GM12865 (cell line): ENCODE results near the gene PYGL.
A peak's percentile ranks its signal among the peaks of the same experiment; 100 is the strongest.

ENCODE experiments used
- DNase-seq: peaks from one replicate; pipeline ENCODE4 v3.0.0; 2010; ENCODE audit warnings: low read depth
- H3K4me3 ChIP-seq: 2 replicates; pipeline ENCODE4 v1.5.1; 2011; ENCODE audit warnings: mild to moderate bottlenecking, low read depth, low read length, control low read depth
- TF ChIP-seq, protein P1 (sequence below): IDR thresholded peaks from 2 replicates; pipeline ENCODE4 v1.5.1; 2011; ENCODE audit warnings: low read length, control low read depth, low read depth, inconsistent platforms; ENCODE audit not compliant: insufficient read depth; ENCODE audit errors: missing control alignments

The PYGL gene

DNA sequence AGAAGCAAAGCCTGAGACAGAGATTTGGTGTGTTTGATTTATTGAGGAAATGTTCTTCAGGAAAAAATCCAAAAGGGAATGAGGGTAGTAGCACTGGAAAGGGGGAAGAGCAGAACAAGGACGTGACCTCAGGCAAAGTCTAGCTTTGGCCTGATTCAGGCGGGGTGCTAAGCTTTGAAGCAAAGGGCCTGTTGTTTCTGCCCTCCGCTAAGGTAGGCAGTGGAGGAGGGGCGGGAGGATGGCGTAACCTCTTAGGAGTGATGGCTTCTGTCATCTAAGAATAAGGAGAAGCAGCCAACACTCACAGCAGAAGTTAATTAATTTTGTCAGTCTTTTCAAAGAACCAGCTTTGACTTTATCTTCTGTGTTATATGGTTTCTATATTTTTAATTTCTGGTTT, 52.0 kb downstream of the PYGL start:
- TF ChIP-seq, protein P1, sequence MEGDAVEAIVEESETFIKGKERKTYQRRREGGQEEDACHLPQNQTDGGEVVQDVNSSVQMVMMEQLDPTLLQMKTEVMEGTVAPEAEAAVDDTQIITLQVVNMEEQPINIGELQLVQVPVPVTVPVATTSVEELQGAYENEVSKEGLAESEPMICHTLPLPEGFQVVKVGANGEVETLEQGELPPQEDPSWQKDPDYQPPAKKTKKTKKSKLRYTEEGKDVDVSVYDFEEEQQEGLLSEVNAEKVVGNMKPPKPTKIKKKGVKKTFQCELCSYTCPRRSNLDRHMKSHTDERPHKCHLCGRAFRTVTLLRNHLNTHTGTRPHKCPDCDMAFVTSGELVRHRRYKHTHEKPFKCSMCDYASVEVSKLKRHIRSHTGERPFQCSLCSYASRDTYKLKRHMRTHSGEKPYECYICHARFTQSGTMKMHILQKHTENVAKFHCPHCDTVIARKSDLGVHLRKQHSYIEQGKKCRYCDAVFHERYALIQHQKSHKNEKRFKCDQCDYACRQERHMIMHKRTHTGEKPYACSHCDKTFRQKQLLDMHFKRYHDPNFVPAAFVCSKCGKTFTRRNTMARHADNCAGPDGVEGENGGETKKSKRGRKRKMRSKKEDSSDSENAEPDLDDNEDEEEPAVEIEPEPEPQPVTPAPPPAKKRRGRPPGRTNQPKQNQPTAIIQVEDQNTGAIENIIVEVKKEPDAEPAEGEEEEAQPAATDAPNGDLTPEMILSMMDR = no peak
- H3K4me3 ChIP-seq = no peak overlapping the region
- DNase-seq = no peak

DNA sequence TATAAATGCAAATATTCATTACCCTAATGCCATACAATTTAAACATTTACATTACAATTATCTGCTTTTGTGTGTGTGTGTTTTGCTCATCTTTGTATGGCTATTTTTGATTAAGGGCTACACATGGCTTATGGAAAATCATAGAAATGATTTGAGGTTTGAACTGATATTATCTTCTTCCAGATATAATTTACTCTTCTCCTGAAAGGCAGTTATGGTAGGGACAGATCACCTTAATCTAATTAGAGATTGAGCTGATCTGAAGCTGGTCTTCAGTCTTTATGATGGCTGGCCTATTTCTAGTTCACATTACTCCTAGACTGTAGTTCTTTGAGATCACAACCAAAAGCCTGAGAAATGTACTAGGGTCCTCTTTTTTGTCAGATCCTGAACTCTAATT, 56.8 kb downstream of the PYGL start:
- H3K4me3 ChIP-seq = no peak overlapping the region
- DNase-seq = no peak
- TF ChIP-seq, protein P1 = no peak

DNA sequence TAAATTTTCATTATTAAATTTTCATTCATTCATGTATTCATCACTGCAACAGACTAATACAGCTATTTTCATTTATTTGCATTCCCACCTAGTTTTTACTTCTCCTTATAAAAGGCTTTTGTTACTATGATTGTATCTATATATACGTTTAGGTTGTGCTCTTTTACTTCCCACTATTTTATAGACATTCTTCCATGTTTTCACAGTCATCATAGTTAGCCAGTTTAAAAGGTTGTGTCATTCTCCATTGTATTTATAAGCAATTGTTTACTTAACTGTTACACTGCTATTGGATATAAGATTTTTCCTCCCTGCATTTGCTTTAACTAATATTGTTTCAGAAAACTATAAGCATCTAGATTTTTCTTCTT, 60.5 kb downstream of the PYGL start:
- no peak overlapping the region for H3K4me3 ChIP-seq
- no peak for DNase-seq
- TF ChIP-seq, protein P1 = no peak

DNA sequence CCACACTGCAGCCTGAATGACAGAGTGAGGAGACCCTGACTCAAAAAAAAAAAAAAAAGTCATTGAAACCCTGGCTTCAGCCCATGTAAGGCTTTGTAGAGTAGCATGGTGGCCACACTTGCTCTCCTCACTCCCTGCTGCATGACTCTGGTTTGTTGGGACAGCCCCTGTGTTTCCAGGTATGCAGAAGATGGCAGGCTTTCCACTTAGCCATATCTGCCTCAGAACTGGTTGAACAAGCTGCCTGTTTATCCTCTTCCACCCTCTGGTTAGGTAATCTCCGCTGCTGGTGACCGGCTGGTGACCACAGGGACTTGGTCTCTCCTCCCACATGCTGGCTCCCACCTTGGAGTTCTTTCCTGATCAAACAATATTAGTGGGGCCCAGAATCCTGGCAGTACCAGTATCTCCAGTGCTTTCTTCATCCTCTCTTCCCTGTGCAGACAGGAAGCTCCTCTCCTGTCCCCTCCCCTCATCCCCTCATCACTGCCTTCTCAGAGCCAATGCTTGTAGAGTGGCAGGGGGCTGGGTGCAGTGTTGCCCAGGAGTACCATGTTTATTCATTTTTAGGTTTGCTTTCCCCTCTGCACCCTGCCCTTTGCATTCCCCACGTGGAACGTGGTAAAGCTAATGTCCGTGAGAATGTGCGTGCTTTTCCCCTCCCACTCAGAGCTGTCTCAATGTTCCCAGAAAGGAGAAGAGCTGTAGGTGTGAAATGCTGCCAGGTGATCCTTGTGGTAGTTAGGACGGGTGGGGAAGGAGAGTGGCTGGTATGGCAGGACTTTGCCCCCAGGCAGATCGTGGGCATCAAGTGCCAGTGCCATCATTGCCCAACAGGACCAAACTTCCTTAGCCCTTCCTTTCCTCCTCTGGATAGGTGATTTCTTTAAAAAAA, 61.1 kb downstream of the PYGL start:
- no peak overlapping the region for H3K4me3 ChIP-seq
- no peak for DNase-seq
- TF ChIP-seq, protein P1 = no peak

DNA sequence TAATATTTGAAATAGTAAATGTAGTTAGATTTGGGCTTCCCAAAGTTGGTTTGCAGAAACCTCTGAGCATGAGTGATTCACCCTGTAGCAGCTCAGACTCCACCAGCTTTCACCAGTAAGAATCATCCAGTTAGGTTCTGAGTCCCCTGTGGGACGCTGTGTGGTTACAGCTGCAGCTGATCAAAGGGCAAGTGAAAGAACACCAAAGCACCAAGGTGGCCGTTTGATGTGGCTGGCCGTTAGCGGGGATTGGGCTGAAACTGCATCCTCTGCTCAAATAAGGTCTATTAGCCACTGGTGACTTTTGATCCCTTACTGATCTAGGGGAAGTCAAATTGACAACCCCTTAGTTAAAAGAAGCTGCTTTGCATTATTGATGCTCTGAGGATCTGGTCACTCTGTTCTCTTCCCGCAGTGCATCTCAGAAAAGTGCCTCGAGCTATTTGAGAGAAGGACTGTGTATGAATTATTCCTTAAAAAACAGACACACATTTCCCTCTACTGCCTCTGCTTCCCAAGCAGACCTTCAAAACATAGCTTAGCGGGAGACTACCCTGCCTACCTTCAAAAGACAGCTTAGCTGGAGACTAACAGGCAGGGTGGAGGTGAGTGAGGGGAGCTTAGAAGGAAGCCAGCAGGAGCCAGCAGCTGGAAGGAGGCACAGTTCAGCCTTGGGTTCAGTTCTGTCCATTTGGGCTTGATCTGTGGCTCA, 68.8 kb downstream of the PYGL start:
- DNase-seq = peak; percentile 96
- TF ChIP-seq, protein P1 = no peak
- no peak overlapping the region for H3K4me3 ChIP-seq

DNA sequence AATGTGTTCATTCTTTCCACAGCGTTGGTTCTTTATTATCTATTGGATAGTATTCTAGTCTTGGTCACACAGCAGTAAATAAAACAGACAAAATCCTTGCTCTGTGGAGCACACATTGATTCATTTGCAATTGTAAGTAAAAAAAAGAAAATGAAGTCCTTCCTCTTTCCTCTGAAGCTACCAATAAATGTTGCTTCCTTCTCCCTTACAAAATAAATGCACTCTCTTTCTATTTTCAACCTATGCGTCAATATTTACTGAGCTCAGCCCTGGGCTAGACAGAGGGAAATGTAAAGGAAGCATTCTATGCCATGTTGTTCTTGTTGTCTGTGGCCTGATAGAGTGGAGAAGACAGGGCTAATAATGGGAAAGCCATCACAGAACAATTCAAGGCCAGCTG, 69.5 kb downstream of the PYGL start:
- TF ChIP-seq, protein P1 = no peak
- no peak for DNase-seq
- H3K4me3 ChIP-seq = no peak overlapping the region
